Prostate gland (tissue), 2 donors: ENCODE results near the gene KRT80. TPM values are rescaled to one million over a fixed set of nuclear protein-coding genes. Genes with fewer than 3 reads are reported as not detected.

ENCODE experiments used
- DNase-seq: peaks from one replicate; pipeline ENCODE4 v3.0.0-alpha.2; 2019; ENCODE audit warnings: low spot score
- H3K27ac ChIP-seq, 2 donors: fragments of 200-600 bp; sonication (generic); 2 replicates each; pipeline ENCODE4 v1.5.1; 2017 to 2019
- H3K27me3 ChIP-seq: fragments of 200-600 bp; sonication (generic); replicated peaks from 2 replicates; pipeline ENCODE4 v1.5.1; 2019; ENCODE audit not compliant: insufficient read depth
- H3K36me3 ChIP-seq, 2 donors: fragments of 200-600 bp; sonication (generic); 1 replicate in 1 of 2; 2 replicates in 1 of 2; pipeline versions ENCODE4 v1.5.1 to v1.8.1; 2017 to 2019
- H3K4me1 ChIP-seq: fragments of 200-600 bp; sonication (generic); replicated peaks from 2 replicates; pipeline ENCODE4 v1.5.1; 2019
- H3K4me3 ChIP-seq, 2 donors: fragments of 200-600 bp; sonication (generic); 2 replicates each; pipeline ENCODE4 v1.5.1; 2017 to 2019
- H3K9me3 ChIP-seq: fragments of 200-600 bp; sonication (generic); 2 replicates; pipeline ENCODE4 v1.5.1; 2017
- CTCF ChIP-seq, 4 experiments: fragments of 200-600 bp in 2 of 4; fragments of 450-650 bp in 2 of 4; sonication (generic) in 2 of 4; IDR thresholded peaks; 1 replicate in 3 of 4; 2 replicates in 1 of 4; pipeline ENCODE4 v1.5.1; 2016 to 2019; ENCODE audit warnings: antibody characterized with exemption in 4 of 4, mild to moderate bottlenecking in 2 of 4, moderate library complexity in 2 of 4
- POLR2A ChIP-seq: fragments of 450-650 bp; IDR thresholded peaks from one replicate; pipeline ENCODE4 v1.6.1; 2016; ENCODE audit warnings: antibody characterized with exemption, mild to moderate bottlenecking
- POLR2AphosphoS5 ChIP-seq: sonication (generic); formaldehyde crosslinking; IDR thresholded peaks from one replicate; pipeline ENCODE4 v1.6.1; 2017; ENCODE audit warnings: antibody characterized with exemption
- WGBS: methylation state at CpG from one replicate; pipeline ENCODE4 v1.1.5; 2018; 5-methylcytosine and 5-hydroxymethylcytosine counted together
- intact Hi-C: fragments of 100-400 bp; cut with DNase I; formaldehyde crosslinking; loops from one replicate; pipeline ENCODE4 v1.14.2; 2022
- total RNA-seq, 2 donors: library from RNA; depleted of rRNA; stranded (reverse); fragments of >200 nt; gene quantifications; one replicate each; pipeline ENCODE4 v1.1.0, GENCODE V29; 2016

Gene KRT80
- total RNA-seq, 2 donors from 2014 or later = 1.9 to 3.7 TPM

GRCh38 chr12:52170827-52171226 is 21.0 kb downstream of the KRT80 start:
- Histone ChIP-seq H3K4me3 (no peak overlapping the region), H3K4me1 (no peaks in the 10 kb centered on the region), H3K36me3 (no peaks in the 10 kb centered on the region), H3K9me3 (no peaks in the 10 kb centered on the region), H3K27me3 (no peaks in the 10 kb centered on the region), H3K27ac (no peak overlapping the region)
- WGBS = 92% methylated on average over 9 of the region's 9 CpGs
- intact Hi-C loops = no loop called here
- DNase-seq = no peak
- no peak for TF ChIP-seq POLR2A
- TF ChIP-seq CTCF (IDR thresholded peaks at IDR 0.05) = no peak
- no peak for TF ChIP-seq POLR2AphosphoS5

GRCh38 chr12:52169886-52170285 is 21.9 kb downstream of the KRT80 start:
- DNase-seq = no peak
- no peak overlapping the region for H3K4me3 ChIP-seq
- H3K4me1 ChIP-seq = no peaks in the 10 kb centered on the region
- H3K36me3 ChIP-seq = no peaks in the 10 kb centered on the region
- WGBS = 86% methylated on average over 1 of the region's 1 CpG
- H3K27me3 ChIP-seq = no peaks in the 10 kb centered on the region
- no peak for TF ChIP-seq CTCF (IDR thresholded peaks at IDR 0.05)
- no peak overlapping the region for H3K27ac ChIP-seq
- no peaks in the 10 kb centered on the region for H3K9me3 ChIP-seq
- intact Hi-C loops = no loop called here

GRCh38 chr12:52168019-52168717 is 23.6 kb downstream of the KRT80 start:
- Histone ChIP-seq H3K9me3 (no peaks in the 10 kb centered on the region), H3K27ac (no peak overlapping the region), H3K4me3 (no peak overlapping the region), H3K4me1 (no peaks in the 10 kb centered on the region), H3K27me3 (no peaks in the 10 kb centered on the region), H3K36me3 (no peaks in the 10 kb centered on the region)
- intact Hi-C loops = no loop called here
- 91% methylated on average over 12 of the region's 12 CpGs for WGBS
- TF ChIP-seq CTCF (IDR thresholded peaks at IDR 0.05) (no peak), POLR2AphosphoS5 (no peak), POLR2A (no peak)
- DNase-seq = no peak

- TF ChIP-seq CTCF (IDR thresholded peaks at IDR 0.05) (no peak), POLR2A (no peak), POLR2AphosphoS5 (no peak)
- no peak for DNase-seq
- Histone ChIP-seq H3K4me3 (no peak overlapping the region), H3K36me3 (no peaks in the 10 kb centered on the region), H3K27ac (no peak overlapping the region), H3K9me3 (no peaks in the 10 kb centered on the region), H3K4me1 (no peaks in the 10 kb centered on the region), H3K27me3 (no peaks in the 10 kb centered on the region)
- intact Hi-C loops = no loop called here
- WGBS = 82% methylated on average over 3 of the region's 3 CpGs
Measured at GRCh38 chr12:52167526-52167925, 24.3 kb downstream of the KRT80 start.

- H3K27me3 ChIP-seq = no peaks in the 10 kb centered on the region
- DNase-seq = no peak
- H3K9me3 ChIP-seq = no peaks in the 10 kb centered on the region
- intact Hi-C loops = no loop called here
- no peaks in the 10 kb centered on the region for H3K36me3 ChIP-seq
- H3K4me3 ChIP-seq = no peak overlapping the region
- no peak overlapping the region for H3K27ac ChIP-seq
- TF ChIP-seq POLR2A (no peak), POLR2AphosphoS5 (no peak), CTCF (IDR thresholded peaks at IDR 0.05) (no peak)
- H3K4me1 ChIP-seq = no peaks in the 10 kb centered on the region
- WGBS = 67% methylated on average over 1 of the region's 1 CpG
Measured at GRCh38 chr12:52166672-52167071, 25.1 kb downstream of the KRT80 start.
